Endodermal cell (in vitro differentiated cells): Measurements from ENCODE around the gene COL23A1. TPM values are rescaled to one million over a fixed set of nuclear protein-coding genes. Genes with fewer than 3 reads are reported as not detected.
A peak's percentile ranks its signal among the peaks of the same experiment; 100 is the strongest.

Experiments used
- DNase-seq: peaks from one replicate; pipeline ENCODE4 v3.0.0-alpha.2; 2017
- H3K27ac ChIP-seq: 2 replicates; pipeline ENCODE4 v1.5.1; 2013; ENCODE audit warnings: mild to moderate bottlenecking, low read depth, low read length, moderate library complexity
- H3K27me3 ChIP-seq: 2 replicates; pipeline ENCODE4 v1.6.1; 2013; ENCODE audit warnings: mild to moderate bottlenecking, low read length, moderate library complexity; ENCODE audit not compliant: insufficient read depth, control insufficient read depth, poor library complexity, severe bottlenecking
- H3K36me3 ChIP-seq: 2 replicates; pipeline ENCODE4 v1.7.0; 2013; ENCODE audit warnings: mild to moderate bottlenecking, low read length, moderate library complexity; ENCODE audit not compliant: control insufficient read depth, insufficient read depth
- H3K4me1 ChIP-seq: one replicate; pipeline ENCODE4 v1.7.0; 2013; ENCODE audit warnings: low read length; ENCODE audit not compliant: control insufficient read depth, insufficient read depth
- H3K4me3 ChIP-seq: 2 replicates; pipeline ENCODE4 v1.5.1; 2013; ENCODE audit warnings: mild to moderate bottlenecking, low read length, moderate library complexity
- H3K9ac ChIP-seq: 2 replicates; pipeline ENCODE4 v1.6.1; 2013; ENCODE audit warnings: mild to moderate bottlenecking, low read length, moderate library complexity; ENCODE audit not compliant: poor library complexity, severe bottlenecking; ENCODE audit errors: extremely low read depth
- H3K9me3 ChIP-seq: 2 replicates; pipeline ENCODE4 v1.6.1; 2013; ENCODE audit warnings: mild to moderate bottlenecking, low read length, moderate library complexity; ENCODE audit not compliant: control insufficient read depth
- H3K27ac Mint-ChIP-seq: 2 replicates; pipeline ENCODE4 v1.8.0; 2020; ENCODE audit warnings: mixed read lengths
- H3K27me3 Mint-ChIP-seq: 2 replicates; pipeline ENCODE4 v1.8.0; 2021; ENCODE audit warnings: mild to moderate bottlenecking, mixed read lengths; ENCODE audit not compliant: insufficient read depth
- H3K36me3 Mint-ChIP-seq: 2 replicates; pipeline ENCODE4 v1.8.0; 2020; ENCODE audit warnings: low read depth, mixed read lengths
- H3K4me1 Mint-ChIP-seq: 2 replicates; pipeline ENCODE4 v1.8.0; 2020; ENCODE audit warnings: mixed read lengths
- H3K4me3 Mint-ChIP-seq: 2 replicates; pipeline ENCODE4 v1.8.0; 2020; ENCODE audit warnings: mild to moderate bottlenecking, moderate library complexity, mixed read lengths
- H3K9me3 Mint-ChIP-seq: 2 replicates; pipeline ENCODE4 v1.8.0; 2020; ENCODE audit warnings: mild to moderate bottlenecking, mixed read lengths
- WGBS, 2 experiments: methylation state at CpG; one replicate each; pipeline versions ENCODE4 v1.1.5 to v1.1.7; 2013; ENCODE audit warnings: missing lambda C conversion rate in 2 of 2, mixed read lengths in 1 of 2; ENCODE audit not compliant: insufficient coverage in 1 of 2, insufficient read length in 1 of 2; 5-methylcytosine and 5-hydroxymethylcytosine counted together
- total RNA-seq, 2 donors: library from RNA; stranded (reverse); fragmentation: NEBNext Ultra II Directional in 1 of 2; extraction: Animal tissue kit (Norgen Biotek cat#: 25700) in 1 of 2; gene quantifications; 2 replicates in 1 of 2; 3 replicates in 1 of 2; pipeline ENCODE4 v1.2.1, GENCODE V29; 2021
- TF ChIP-seq, protein P1 (sequence below): fragments of 200-600 bp; sonication (generic); conservative IDR thresholded peaks from 2 replicates; pipeline ENCODE4 v1.5.0; 2021; ENCODE audit warnings: antibody characterized with exemption, mild to moderate bottlenecking

Gene COL23A1
- total RNA-seq, 2 donors from 2014 or later: 50.2 to 71.3 TPM

DNA sequence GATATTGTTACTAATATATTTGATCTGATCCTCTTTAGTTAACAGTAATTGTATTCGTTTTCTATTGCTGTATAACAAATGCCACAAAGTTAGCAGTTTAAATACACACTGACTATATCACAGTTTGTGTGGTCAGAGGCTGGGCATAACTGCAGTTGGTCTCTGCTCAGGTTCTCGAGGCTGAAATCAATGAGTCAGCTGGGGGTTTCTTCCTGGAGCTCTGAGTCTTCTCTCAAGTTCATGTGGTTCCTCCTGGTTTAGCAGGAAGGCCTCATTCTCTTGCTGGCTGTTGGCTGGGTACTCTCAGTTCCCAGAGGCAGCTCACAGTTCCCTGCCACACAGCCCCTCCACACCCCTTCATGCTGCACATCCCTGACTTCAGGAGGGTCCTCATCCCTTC lies 20.7 kb downstream of the COL23A1 start:
- H3K27me3 Mint-ChIP-seq: no peaks in the 10 kb centered on the region
- peaks cover 24% of the 10 kb centered on the region for H3K36me3 ChIP-seq
- DNase-seq: no peak
- no peak overlapping the region for H3K4me3 Mint-ChIP-seq
- H3K9me3 ChIP-seq: peaks cover 31% of the 10 kb centered on the region
- no peaks in the 10 kb centered on the region for H3K4me1 ChIP-seq
- no peak overlapping the region for H3K9ac ChIP-seq
- TF ChIP-seq, protein P1, sequence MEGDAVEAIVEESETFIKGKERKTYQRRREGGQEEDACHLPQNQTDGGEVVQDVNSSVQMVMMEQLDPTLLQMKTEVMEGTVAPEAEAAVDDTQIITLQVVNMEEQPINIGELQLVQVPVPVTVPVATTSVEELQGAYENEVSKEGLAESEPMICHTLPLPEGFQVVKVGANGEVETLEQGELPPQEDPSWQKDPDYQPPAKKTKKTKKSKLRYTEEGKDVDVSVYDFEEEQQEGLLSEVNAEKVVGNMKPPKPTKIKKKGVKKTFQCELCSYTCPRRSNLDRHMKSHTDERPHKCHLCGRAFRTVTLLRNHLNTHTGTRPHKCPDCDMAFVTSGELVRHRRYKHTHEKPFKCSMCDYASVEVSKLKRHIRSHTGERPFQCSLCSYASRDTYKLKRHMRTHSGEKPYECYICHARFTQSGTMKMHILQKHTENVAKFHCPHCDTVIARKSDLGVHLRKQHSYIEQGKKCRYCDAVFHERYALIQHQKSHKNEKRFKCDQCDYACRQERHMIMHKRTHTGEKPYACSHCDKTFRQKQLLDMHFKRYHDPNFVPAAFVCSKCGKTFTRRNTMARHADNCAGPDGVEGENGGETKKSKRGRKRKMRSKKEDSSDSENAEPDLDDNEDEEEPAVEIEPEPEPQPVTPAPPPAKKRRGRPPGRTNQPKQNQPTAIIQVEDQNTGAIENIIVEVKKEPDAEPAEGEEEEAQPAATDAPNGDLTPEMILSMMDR: no peak
- H3K27ac Mint-ChIP-seq: no peak overlapping the region
- peaks cover 28% of the 10 kb centered on the region for H3K4me1 Mint-ChIP-seq
- H3K4me3 ChIP-seq: no peak overlapping the region
- peaks cover 21% of the 10 kb centered on the region for H3K9me3 Mint-ChIP-seq
- WGBS, 2 experiments: 91 to 95% methylated on average over 1 to 2 of the region's 2 CpGs
- peaks cover 42% of the 10 kb centered on the region for H3K36me3 Mint-ChIP-seq
- no peak overlapping the region for H3K27ac ChIP-seq
- H3K27me3 ChIP-seq: no peaks in the 10 kb centered on the region

DNA sequence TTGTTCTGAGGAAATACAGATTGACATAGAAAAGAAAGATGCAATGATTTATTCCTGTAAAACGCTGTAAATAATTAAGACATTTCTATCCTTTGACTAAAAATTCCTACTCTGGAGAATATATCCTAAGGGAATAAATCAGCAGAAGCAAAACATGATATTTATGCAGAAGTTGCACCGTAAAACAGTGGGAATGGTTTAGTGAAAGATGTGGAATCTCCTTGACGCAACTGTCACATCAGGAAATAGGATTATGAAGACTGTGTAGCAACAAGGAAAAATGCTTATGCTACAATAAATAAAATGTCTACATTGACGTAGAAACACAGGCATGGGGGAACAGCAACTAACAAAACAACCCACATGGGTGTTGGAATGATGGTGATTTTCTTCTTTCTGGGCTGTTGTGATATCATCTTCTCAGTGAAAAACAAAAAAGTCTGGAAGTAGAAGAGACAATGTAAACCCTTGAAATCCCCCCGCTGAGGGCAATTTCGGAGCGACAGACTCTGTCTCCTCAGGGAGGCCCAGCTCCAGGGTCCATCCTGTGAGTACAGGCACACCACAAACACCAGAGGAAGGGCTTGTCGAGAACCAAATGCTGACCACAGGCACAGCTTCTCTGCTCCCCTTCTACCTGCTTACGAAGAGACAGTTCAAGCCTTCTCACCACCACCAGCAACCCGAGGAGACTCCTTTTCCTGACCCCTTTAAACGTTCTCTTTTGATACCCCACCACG lies 25.2 kb downstream of the COL23A1 start:
- Mint-ChIP-seq H3K9me3 (peaks cover 4% of the 10 kb centered on the region), H3K36me3 (peaks cover 28% of the 10 kb centered on the region), H3K4me1 (peaks cover 53% of the 10 kb centered on the region), H3K27me3 (no peaks in the 10 kb centered on the region), H3K27ac (peak overlapping the region; percentile 94), H3K4me3 (peak overlapping the region; percentile 37)
- WGBS, 2 experiments: 57 to 71% methylated on average over 7 to 10 of the region's 12 CpGs
- peak overlapping the region; percentile 15 for H3K9ac ChIP-seq
- H3K27me3 ChIP-seq: no peaks in the 10 kb centered on the region
- H3K36me3 ChIP-seq: peaks cover 8% of the 10 kb centered on the region
- peak overlapping the region; percentile 72 for H3K4me3 ChIP-seq
- H3K9me3 ChIP-seq: peaks cover 12% of the 10 kb centered on the region
- TF ChIP-seq, protein P1: no peak
- peaks cover 10% of the 10 kb centered on the region for H3K4me1 ChIP-seq
- no peak overlapping the region for H3K27ac ChIP-seq
- DNase-seq: peak; percentile 73

DNA sequence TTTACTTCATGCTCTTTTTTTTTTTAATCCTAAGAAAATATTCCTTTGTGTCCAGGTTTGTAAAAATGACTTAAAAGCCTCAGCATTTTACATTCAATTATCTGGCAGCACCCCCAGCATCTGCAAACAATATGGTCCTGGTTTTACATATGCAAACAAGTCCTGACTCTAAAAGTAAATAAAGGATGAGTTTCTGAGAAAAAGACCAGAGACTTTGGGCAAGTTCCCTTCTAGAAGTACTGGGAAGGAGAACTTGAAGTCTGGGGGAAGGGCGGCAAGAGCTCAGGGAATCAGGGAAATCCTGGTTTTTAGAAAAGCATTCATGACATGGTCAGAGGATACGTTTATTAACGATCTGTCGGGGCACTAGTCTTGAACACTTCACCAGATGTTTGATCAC lies 25.8 kb downstream of the COL23A1 start:
- WGBS, 2 experiments: 10 to 14% methylated on average over 3 to 4 of the region's 4 CpGs
- Histone ChIP-seq H3K27me3 (no peaks in the 10 kb centered on the region), H3K4me1 (peaks cover 10% of the 10 kb centered on the region), H3K9ac (peak overlapping the region; percentile 15), H3K27ac (no peak overlapping the region), H3K4me3 (peak overlapping the region; percentile 72), H3K9me3 (peaks cover 6% of the 10 kb centered on the region), H3K36me3 (peaks cover 6% of the 10 kb centered on the region)
- Mint-ChIP-seq H3K36me3 (peaks cover 29% of the 10 kb centered on the region), H3K27me3 (no peaks in the 10 kb centered on the region), H3K4me3 (peak overlapping the region; percentile 37), H3K27ac (peak overlapping the region; percentile 94), H3K9me3 (peaks cover 4% of the 10 kb centered on the region), H3K4me1 (peaks cover 53% of the 10 kb centered on the region)
- TF ChIP-seq, protein P1: no peak
- peak; percentile 56 for DNase-seq
